Measurements from ENCODE around the gene CLK1.

Gene CLK1

DNA sequence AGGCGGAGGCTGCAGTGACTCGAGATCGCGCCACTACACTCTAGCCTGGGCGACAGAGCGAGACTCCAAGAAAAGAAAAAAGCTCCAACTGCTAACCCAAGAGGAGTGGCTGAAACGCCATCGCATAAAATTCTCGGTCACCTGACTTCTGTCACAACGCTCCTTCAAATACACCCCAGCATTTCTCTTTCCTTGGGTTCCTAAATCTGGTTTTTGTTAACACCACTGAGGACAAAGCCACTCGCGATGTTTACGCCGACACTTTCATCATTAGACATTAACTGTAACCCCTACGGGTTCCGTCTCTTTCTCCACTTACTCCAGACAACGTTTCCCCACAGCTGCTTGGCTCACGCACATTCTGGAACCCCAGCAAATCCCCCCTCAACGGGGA is 679 bp downstream of the CLK1 start:
- peak overlapping the region; percentile 87 to 97 for H3K4me3 Mint-ChIP-seq
- DNase-seq (no peak), ATAC-seq (replicated peaks) (peak; percentile 34 to 37)
- H3K9me3 Mint-ChIP-seq = no peaks in the 10 kb centered on the region
- H3K27me3 Mint-ChIP-seq = no peaks in the 10 kb centered on the region
- H3K36me3 Mint-ChIP-seq = peaks cover 44 to 48% of the 10 kb centered on the region in 2 donors
- peaks cover 30 to 52% of the 10 kb centered on the region in 2 donors for H3K4me1 Mint-ChIP-seq
- H3K27ac Mint-ChIP-seq = peak overlapping the region; percentile 99

DNA sequence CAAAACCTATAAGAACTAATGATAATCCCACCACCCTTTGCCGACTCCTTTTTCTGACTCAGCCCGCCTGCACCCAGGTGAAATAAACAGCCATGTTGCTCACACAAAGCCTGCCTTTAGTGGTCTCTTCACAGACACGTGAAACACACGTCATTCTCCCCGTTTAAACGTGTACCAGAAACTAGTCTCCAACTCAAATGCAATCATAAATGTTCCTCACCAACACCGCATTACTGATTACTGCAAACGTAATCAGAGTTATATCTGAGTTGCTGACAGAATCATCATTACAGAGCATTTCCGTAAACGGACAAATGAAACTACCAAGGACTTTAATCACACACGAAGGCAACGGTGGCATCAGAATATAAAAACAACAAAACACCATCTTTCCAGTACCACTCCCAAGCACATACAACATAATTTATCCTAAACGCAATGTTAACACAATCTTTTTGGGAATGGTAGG is 1.9 kb downstream of the CLK1 start:
- Mint-ChIP-seq H3K27me3 (no peaks in the 10 kb centered on the region), H3K4me3 (peak overlapping the region; percentile 87 to 97), H3K36me3 (peaks cover 56 to 60% of the 10 kb centered on the region in 2 donors), H3K27ac (peak overlapping the region; percentile 99), H3K9me3 (no peaks in the 10 kb centered on the region), H3K4me1 (peaks cover 35 to 64% of the 10 kb centered on the region in 2 donors)
- DNase-seq (peak; percentile 35), ATAC-seq (replicated peaks) (peak; percentile 17 to 22)

DNA sequence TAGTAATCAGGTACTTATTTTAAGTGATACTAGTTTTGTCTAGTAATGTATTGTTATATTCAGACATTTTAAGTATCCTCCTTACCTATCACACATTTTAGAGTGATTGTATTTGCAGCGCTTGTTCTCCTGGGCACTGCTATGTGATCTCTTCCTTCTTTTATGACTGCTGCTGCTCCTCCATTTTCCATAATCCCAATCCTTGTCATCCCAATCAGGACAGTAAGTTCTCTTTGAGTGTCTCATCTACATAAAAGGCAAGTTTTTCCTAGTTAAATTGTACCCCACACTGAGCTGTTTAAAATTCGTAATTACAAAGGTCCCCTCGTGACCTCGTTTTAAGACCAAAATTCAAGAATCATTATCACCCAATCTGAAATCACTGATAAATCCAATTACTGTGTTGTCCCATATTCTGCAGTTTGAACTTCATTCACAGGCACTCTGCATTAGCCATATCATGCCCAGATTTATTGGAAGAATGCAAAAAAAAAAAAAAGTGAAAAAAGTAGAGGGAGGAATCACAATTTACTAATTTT is 2.8 kb downstream of the CLK1 start:
- Mint-ChIP-seq H3K27me3 (no peaks in the 10 kb centered on the region), H3K4me1 (peaks cover 31 to 60% of the 10 kb centered on the region in 2 donors), H3K4me3 (peak overlapping the region; percentile 87 to 97), H3K27ac (peak overlapping the region; percentile 99), H3K9me3 (no peaks in the 10 kb centered on the region), H3K36me3 (peaks cover 63 to 68% of the 10 kb centered on the region in 2 donors)
- no peak for DNase-seq
- no peak for ATAC-seq (replicated peaks)

DNA sequence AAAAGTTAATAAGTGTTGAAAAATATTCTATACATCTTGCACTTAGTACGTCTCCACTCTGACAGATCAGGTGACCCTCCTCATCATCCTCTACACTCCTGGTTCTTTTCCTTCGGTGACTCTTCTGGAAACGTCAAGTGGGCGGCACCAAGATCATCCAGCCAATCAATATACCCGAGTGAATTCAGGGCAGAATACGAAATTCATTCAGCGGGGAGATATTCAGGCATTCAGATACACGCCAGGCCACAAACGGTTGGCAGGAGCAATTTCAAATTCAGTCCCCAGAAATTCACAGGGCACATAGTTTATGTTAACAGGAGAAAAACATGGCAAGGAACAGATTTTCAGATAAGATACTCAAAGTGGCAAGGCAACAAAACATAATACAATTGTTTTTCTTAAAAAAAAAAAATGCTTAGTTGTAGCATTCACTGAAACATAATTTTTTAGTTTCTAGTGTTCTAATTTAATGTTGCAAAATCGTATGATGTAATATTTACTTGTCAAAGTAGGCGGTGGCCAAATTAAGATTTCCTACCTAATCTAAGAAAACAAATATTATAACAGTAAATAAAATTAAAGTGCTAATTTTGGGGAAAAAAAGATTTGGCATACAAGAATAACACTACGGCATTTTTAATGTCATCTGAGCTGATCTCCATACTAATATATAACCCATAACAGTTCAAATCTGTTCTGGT is 4.2 kb downstream of the CLK1 start:
- no peaks in the 10 kb centered on the region for H3K9me3 Mint-ChIP-seq
- DNase-seq = no peak
- peak overlapping the region; percentile 84 for H3K27ac Mint-ChIP-seq
- peak overlapping the region; percentile 77 to 80 for H3K4me3 Mint-ChIP-seq
- ATAC-seq (replicated peaks) = no peak
- H3K4me1 Mint-ChIP-seq = peaks cover 31 to 60% of the 10 kb centered on the region in 2 donors
- H3K36me3 Mint-ChIP-seq = peaks cover 69 to 71% of the 10 kb centered on the region in 2 donors
- no peaks in the 10 kb centered on the region for H3K27me3 Mint-ChIP-seq

DNA sequence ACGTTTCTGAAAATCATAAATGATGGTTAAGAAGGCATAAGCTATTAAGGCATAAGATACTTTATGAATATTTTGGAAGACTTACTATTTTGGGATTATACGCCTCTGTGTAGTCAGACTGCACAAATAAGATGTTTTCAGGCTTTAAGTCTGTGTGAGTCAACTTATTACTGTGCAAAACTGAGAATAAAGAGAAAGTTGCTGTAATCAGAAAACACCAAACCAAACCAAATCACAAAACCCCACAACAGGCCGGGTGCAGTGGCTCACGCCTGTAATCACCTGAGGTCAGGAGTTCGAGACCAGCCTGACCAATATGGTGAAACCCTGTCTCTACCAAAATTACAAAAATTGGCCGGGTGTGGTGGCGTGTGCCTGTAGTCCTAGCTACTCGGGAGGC is 7.7 kb downstream of the CLK1 start:
- peaks cover 50 to 58% of the 10 kb centered on the region in 2 donors for H3K36me3 Mint-ChIP-seq
- H3K4me3 Mint-ChIP-seq = no peak overlapping the region
- no peak for ATAC-seq (replicated peaks)
- no peaks in the 10 kb centered on the region for H3K27me3 Mint-ChIP-seq
- DNase-seq = no peak
- peaks cover 19 to 36% of the 10 kb centered on the region in 2 donors for H3K4me1 Mint-ChIP-seq
- peak overlapping the region; percentile 59 for H3K27ac Mint-ChIP-seq
- H3K9me3 Mint-ChIP-seq = no peaks in the 10 kb centered on the region

DNA sequence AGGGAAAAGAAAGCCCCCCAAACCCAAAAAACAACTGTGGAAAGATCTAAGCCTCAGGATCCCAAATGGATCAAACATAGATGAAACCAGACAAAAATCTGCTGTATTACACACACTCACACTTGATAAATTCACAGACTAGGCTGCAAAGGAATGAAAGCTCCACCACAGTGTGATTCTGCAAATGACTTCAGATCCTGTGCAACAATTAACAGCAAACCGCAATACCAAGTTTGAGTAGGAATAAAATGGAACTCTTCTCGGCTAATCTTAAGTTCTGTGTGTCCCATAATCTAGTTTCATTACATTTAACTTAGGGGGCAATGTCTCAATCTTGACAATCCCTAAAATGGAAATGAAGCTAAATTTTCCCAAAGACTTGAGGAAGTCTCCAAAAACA is 11.9 kb downstream of the CLK1 start:
- Mint-ChIP-seq H3K27ac (peak overlapping the region; percentile 10), H3K9me3 (no peaks in the 10 kb centered on the region), H3K4me3 (no peak overlapping the region), H3K36me3 (peaks cover 36 to 39% of the 10 kb centered on the region in 2 donors), H3K4me1 (peaks cover 0 to 6% of the 10 kb centered on the region in 2 donors), H3K27me3 (no peaks in the 10 kb centered on the region)
- ATAC-seq (replicated peaks) (no peak), DNase-seq (no peak)

DNA sequence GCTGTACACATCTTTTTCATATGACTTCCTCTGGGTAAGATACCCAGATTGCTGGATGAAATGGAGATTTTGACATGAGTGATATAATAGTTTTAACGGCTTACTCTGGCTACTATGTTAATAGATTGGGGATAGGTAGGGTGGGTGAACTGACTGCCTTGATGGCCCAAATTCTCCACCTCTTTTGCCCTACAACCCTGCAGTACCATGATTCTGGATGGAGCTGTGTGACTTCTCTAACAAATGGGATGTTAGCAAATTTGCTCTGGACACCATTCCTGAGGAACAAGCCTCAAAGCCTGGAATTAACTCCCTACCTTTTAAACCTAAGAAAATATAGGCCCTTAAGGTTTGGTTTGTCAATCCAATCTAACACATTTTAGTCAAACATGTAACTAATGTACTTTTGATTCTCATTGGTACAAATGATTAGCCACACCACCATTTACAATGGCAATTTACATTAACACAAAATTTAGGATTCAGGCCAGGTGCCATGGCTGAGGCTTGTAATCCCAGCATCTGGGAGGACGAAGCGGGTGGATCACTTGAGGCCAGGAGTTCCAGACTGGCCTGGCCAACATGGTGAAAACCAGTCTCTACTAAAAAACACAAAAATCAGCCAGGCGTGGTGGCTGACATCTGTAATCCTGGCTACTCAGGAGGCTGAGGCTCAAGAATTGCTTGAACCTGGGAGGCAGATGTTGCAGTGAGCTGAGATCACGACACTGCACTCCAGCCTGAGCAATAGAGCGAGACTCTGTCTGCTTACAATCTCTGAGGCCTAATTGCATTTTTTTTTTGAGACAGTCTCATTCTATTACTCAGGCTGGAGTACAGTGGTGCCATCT is 12.8 kb downstream of the CLK1 start:
- DNase-seq = no peak
- Mint-ChIP-seq H3K4me1 (peaks cover 2 to 8% of the 10 kb centered on the region in 2 donors), H3K36me3 (peaks cover 30 to 31% of the 10 kb centered on the region in 2 donors), H3K27me3 (no peaks in the 10 kb centered on the region), H3K27ac (no peak overlapping the region), H3K9me3 (no peaks in the 10 kb centered on the region), H3K4me3 (no peak overlapping the region)
- ATAC-seq (replicated peaks) = no peak

DNA sequence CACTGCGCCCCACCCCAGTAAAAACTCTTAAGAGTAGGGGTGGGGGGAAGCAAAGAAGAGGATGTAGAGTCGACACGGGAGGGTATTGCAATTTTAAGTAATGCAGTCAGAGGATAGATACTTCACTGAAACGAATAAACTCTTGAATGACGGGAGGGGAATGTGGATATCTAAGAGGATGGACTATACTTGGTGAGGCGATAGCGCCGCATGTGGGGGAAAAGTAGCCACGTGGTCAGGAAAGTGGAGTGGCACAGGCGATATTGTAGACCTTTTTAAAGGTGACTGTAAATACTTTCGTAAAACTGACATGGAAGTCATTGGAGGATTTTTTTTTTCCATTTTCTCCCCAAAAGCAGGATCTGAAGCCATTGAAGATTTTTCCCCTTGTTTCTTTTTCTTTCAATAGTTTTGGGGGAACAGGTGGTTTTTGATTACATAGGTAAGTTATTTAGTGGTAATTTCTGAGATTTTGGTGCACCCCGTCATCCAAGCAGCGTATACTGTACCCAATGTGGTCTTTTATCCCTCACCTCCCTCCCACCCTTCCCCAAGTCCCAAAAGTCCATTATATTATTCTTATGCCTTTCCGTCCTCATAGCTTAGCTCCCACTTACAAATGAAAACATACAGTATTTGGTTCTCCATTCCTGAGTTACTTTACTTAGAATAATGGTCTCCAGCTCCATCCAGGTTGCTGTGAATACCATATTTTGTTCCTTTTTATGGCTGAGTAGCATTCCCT is 13.8 kb downstream of the CLK1 start:
- peak overlapping the region; percentile 38 for H3K27ac Mint-ChIP-seq
- peaks cover 25 to 29% of the 10 kb centered on the region in 2 donors for H3K36me3 Mint-ChIP-seq
- no peaks in the 10 kb centered on the region for H3K27me3 Mint-ChIP-seq
- ATAC-seq (replicated peaks) (no peak), DNase-seq (no peak)
- H3K9me3 Mint-ChIP-seq = no peaks in the 10 kb centered on the region
- peaks cover 2 to 8% of the 10 kb centered on the region in 2 donors for H3K4me1 Mint-ChIP-seq
- no peak overlapping the region for H3K4me3 Mint-ChIP-seq

DNA sequence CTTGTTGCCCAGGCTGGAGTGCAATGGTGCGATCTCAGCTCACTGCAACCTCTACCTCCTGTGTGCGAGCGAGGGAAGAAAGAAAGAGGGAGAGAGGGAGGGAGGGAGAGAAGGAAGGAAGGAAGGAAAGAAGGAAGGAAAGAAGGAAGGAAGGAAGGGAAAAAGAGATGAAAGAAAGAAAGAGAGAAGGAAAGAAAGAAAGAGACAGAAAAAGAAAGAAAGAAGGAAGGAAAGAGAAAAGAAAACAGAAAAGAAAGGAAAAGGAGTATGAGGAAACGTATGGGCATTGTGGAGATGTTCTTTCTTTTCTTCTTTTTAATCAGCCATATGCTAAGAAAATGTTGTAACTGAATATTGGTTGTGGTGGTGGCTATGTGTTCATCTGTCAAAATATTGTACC is 16.5 kb downstream of the CLK1 start:
- no peaks in the 10 kb centered on the region for H3K27me3 Mint-ChIP-seq
- no peak overlapping the region for H3K4me3 Mint-ChIP-seq
- H3K27ac Mint-ChIP-seq = no peak overlapping the region
- H3K36me3 Mint-ChIP-seq = peaks cover 21 to 29% of the 10 kb centered on the region in 2 donors
- peaks cover 4 to 8% of the 10 kb centered on the region in 2 donors for H3K4me1 Mint-ChIP-seq
- DNase-seq (no peak), ATAC-seq (replicated peaks) (no peak)
- H3K9me3 Mint-ChIP-seq = no peaks in the 10 kb centered on the region

DNA sequence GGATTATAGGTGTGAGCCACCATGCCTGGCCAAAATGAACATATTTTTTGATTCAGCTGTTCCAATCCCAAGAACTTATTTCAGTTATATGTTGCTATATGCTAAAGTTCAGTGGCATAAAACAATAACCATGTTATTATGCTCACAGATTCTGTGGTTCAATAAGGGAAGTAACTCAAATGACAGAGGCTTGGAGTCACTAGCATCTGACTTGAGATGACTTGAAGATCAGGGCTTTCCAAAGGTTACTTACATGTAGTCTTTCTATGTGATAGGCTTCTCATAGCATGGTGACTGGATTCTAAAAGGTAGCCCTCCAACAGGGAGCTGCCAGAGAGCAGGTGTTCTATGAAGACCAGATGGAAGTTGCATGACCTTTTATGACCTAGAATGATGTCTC is 17.2 kb downstream of the CLK1 start:
- no peak for DNase-seq

DNA sequence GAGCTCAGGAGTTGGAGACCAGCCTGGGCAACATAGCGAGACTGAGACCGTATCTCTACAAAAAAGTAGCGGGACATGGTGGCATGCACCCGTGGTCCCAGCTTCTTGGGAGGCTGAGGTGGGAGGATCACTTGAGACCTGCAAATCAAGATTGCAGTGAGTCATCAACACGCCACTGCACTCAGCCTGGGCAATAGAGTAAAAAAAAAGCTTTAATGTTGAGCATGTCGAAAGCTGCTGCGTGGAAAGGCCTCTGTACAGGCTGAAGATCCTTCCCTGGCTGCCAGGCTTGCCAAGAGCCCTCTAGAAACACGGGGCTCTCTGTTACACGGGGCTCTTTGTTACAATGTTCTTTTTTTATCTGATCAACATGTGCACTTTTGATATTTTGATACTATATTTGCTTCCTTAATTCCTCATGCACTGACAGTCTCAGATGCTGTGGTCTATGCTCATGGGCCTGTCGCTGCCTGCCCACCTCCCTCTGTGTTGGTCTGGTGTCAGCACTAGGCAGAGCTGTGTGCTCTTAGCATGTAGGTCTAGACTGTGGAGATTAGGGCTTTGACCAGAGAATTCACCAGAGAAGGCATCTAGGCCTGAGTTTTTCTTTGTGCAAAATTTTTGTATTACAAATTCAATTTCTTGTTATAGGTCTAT is 18.7 kb downstream of the CLK1 start:
- Mint-ChIP-seq H3K4me1 (peaks cover 4 to 8% of the 10 kb centered on the region in 2 donors), H3K27me3 (no peaks in the 10 kb centered on the region), H3K36me3 (peaks cover 6 to 11% of the 10 kb centered on the region in 2 donors), H3K4me3 (no peak overlapping the region), H3K27ac (no peak overlapping the region), H3K9me3 (no peaks in the 10 kb centered on the region)
- DNase-seq (no peak), ATAC-seq (replicated peaks) (no peak)

More for the DNA sequence above, 17.2 kb downstream of the CLK1 start:
- Mint-ChIP-seq H3K27ac (no peak overlapping the region), H3K36me3 (peaks cover 14 to 22% of the 10 kb centered on the region in 2 donors), H3K9me3 (no peaks in the 10 kb centered on the region), H3K4me1 (peaks cover 4 to 8% of the 10 kb centered on the region in 2 donors), H3K27me3 (no peaks in the 10 kb centered on the region), H3K4me3 (no peak overlapping the region)
- ATAC-seq (replicated peaks) = peak; percentile 77 to 78

DNA sequence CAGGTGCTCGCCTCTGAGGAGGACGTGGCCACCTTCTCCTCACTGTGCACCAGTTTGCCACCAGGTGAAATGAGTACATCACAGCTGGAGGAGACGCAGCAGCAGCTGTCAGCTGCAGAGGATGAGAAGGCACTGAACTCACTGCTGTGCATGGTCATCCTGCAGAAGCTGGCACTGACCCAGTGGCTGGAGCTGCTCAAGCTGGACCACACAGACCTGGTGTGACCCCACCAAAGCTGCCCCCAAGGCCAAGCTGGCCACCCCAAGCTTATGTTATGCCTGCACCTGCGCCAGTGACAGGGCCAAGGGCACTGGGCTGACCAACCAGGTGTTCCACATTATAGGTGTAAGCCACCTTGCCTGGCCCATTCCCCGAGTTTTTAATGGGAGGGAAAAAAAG is 19.3 kb downstream of the CLK1 start:
- peaks cover 0 to 5% of the 10 kb centered on the region in 2 donors for H3K36me3 Mint-ChIP-seq
- peaks cover 4 to 8% of the 10 kb centered on the region in 2 donors for H3K4me1 Mint-ChIP-seq
- DNase-seq = no peak
- H3K9me3 Mint-ChIP-seq = no peaks in the 10 kb centered on the region
- no peak for ATAC-seq (replicated peaks)
- H3K27me3 Mint-ChIP-seq = no peaks in the 10 kb centered on the region
- H3K27ac Mint-ChIP-seq = no peak overlapping the region
- H3K4me3 Mint-ChIP-seq = no peak overlapping the region
